ENCODE measurements around the gene FOLR1. TPM values are rescaled to one million over a fixed set of nuclear protein-coding genes. Genes with fewer than 3 reads are reported as not detected.

Gene FOLR1
- total and polyA plus RNA-seq, 10 of the 15 experiments (the other 5 are each of a cell fraction or from before 2014, with no cell fraction given): not detected

GRCh38 chr11:72228229-72228843 lies 36.4 kb downstream of the FOLR1 start:
- POLR2A ChIA-PET: no interaction called here
- Histone ChIP-seq H3K79me2 (ENCODE audit: control insufficient read depth, insufficient read depth, low read length) (peaks cover 26% of the 10 kb centered on the region), H3K27me3 (replicated peaks in 1 of 2; ENCODE audit: control insufficient read depth in 2 of 2, insufficient read depth in 2 of 2, low read length in 1 of 2) (no peaks in the 10 kb centered on the region), H3K4me1 (ENCODE audit: control insufficient read depth, insufficient read depth, low read length) (peaks cover 8% of the 10 kb centered on the region), H2AFZ (ENCODE audit: control insufficient read depth, low read depth, low read length) (no peak overlapping the region), H3K9ac (ENCODE audit: control insufficient read depth, insufficient read depth, low read length) (no peak overlapping the region), H3K27ac (ENCODE audit: control insufficient read depth, insufficient read depth) (no peak overlapping the region), H3K9me3 (replicated peaks; ENCODE audit: control insufficient read depth, insufficient read depth, low read length) (no peaks in the 10 kb centered on the region), H3K4me3 (no peak overlapping the region), H3K4me2 (ENCODE audit: control insufficient read depth, insufficient read depth) (no peak overlapping the region), H4K20me1 (ENCODE audit: control insufficient read depth, insufficient read depth) (no peaks in the 10 kb centered on the region; the same call in 1 of the 2 replicates), H3K36me3 (ENCODE audit: control insufficient read depth in 2 of 2, insufficient read depth in 2 of 2, low read length in 1 of 2) (peaks cover 19 to 28% of the 10 kb centered on the region in 2 experiments; a peak in 3 of 4 replicates)
- WGBS (ENCODE audit: insufficient coverage, insufficient replicate concordance, low lambda C conversion rate, missing lambda C conversion rate): 89% methylated on average over 13 of the region's 16 CpGs
- no TSS peak for BruUV-seq (replicated peaks)
- no peak for FAIRE-seq
- in situ Hi-C loops (cut with MboI): no loop called here
- RAD21 ChIA-PET (ENCODE audit: unreplicated experiment): no interaction called here
- SMC1A ChIA-PET (ENCODE audit: uncharacterized antibody, unreplicated experiment): interaction anchor here (1.2 kb wide), 1 partner anchor 203 kb away, joined by 3 read pairs; no protein-coding TSS in a partner anchor
- intact Hi-C loops (cut with micrococcal nuclease; ENCODE audit: unreplicated experiment): no loop called here
- CTCF ChIA-PET: interaction anchor here (1.0 to 1.2 kb wide), 2 partner anchors 9 to 32 kb away, joined by 4 to 5 read pairs; no protein-coding TSS in a partner anchor
- TF ChIP-seq SRF (IDR thresholded peaks at IDR 0.05; ENCODE audit: low read depth in 2 of 2, low read length in 2 of 2): 0 out of 4 replicates have a peak, but pooled peaks of 1 of the 2 experiments have one; percentile 19
- no peak for TF ChIP-seq HSF1 (IDR thresholded peaks at IDR 0.05; ENCODE audit: low read depth, low read length)
- TF ChIP-seq IKZF1 (conservative IDR thresholded peaks at IDR 0.05): no peak
- TF ChIP-seq ZNF622 (IDR thresholded peaks at IDR 0.05): no peak
- no peak for TF ChIP-seq CEBPB (IDR thresholded peaks at IDR 0.05; ENCODE audit: borderline replicate concordance in 1 of 2, low read depth in 2 of 2, low read length in 2 of 2)
- no peak for DNase-seq (ENCODE audit: low read depth, low spot score)
- no peak for ATAC-seq
